ENCODE measurements around the gene TSR1.

TSR1 gene

GRCh38 chr17:2304931-2305330 is 31.3 kb downstream of the TSR1 start:
- Histone ChIP-seq H3K36me3 (ENCODE audit: control insufficient read depth in 2 of 2, insufficient read depth in 2 of 2, low read length in 2 of 2) (peaks cover 2 to 3% of the 10 kb centered on the region in 2 donors), H3K9ac (ENCODE audit: low read length in 2 of 2) (no peak overlapping the region), H3K4me1 (ENCODE audit: control insufficient read depth, insufficient read depth, low read length) (peaks cover 13% of the 10 kb centered on the region), H3K9me3 (ENCODE audit: control insufficient read depth in 2 of 2, low read length in 2 of 2) (no peaks in the 10 kb centered on the region), H3K27ac (ENCODE audit: low read length) (no peak overlapping the region), H3K4me3 (ENCODE audit: low read length in 2 of 2) (peak overlapping the region in 1 of 2 donors; percentile 22), H3K27me3 (ENCODE audit: control insufficient read depth in 1 of 2, insufficient read depth in 2 of 2, low read length in 2 of 2) (no peaks in the 10 kb centered on the region)

GRCh38 chr17:2303204-2304188 is 32.8 kb downstream of the TSR1 start, which contains the start of the genes SMG6 and SRR:
SMG6 (minus strand) TSS chr17:2303785; CDS start chr17:2303720, 65 bp downstream.
SRR (plus strand) TSS chr17:2303950; CDS start chr17:2315561, 11,611 bp downstream.
- H3K27ac ChIP-seq (ENCODE audit: low read length): peak within 1 kb of the TSS; percentile 67
- no peaks in the 10 kb centered on the region for H3K9me3 ChIP-seq (ENCODE audit: control insufficient read depth in 2 of 2, low read length in 2 of 2)
- H3K27me3 ChIP-seq (ENCODE audit: control insufficient read depth in 1 of 2, insufficient read depth in 2 of 2, low read length in 2 of 2): no peaks in the 10 kb centered on the region
- peaks cover 16% of the 10 kb centered on the region for H3K4me1 ChIP-seq (ENCODE audit: control insufficient read depth, insufficient read depth, low read length)
- H3K36me3 ChIP-seq (ENCODE audit: control insufficient read depth in 2 of 2, insufficient read depth in 2 of 2, low read length in 2 of 2): peaks cover 11 to 15% of the 10 kb centered on the region in 2 donors
- peak within 1 kb of the TSS; percentile 83 to 88 for H3K4me3 ChIP-seq (ENCODE audit: low read length in 2 of 2)
- peak within 1 kb of the TSS; percentile 87 to 91 for H3K9ac ChIP-seq (ENCODE audit: low read length in 2 of 2)

- peak overlapping the region; percentile 87 to 91 for H3K9ac ChIP-seq (ENCODE audit: low read length in 2 of 2)
- H3K27me3 ChIP-seq (ENCODE audit: control insufficient read depth in 1 of 2, insufficient read depth in 2 of 2, low read length in 2 of 2): no peaks in the 10 kb centered on the region
- peaks cover 11 to 15% of the 10 kb centered on the region in 2 donors for H3K36me3 ChIP-seq (ENCODE audit: control insufficient read depth in 2 of 2, insufficient read depth in 2 of 2, low read length in 2 of 2)
- H3K4me3 ChIP-seq (ENCODE audit: low read length in 2 of 2): peak overlapping the region; percentile 83 to 88
- peak overlapping the region; percentile 67 for H3K27ac ChIP-seq (ENCODE audit: low read length)
- H3K9me3 ChIP-seq (ENCODE audit: control insufficient read depth in 2 of 2, low read length in 2 of 2): no peaks in the 10 kb centered on the region
- H3K4me1 ChIP-seq (ENCODE audit: control insufficient read depth, insufficient read depth, low read length): peaks cover 16% of the 10 kb centered on the region
Observed at GRCh38 chr17:2302778-2303203, 33.5 kb downstream of the TSR1 start.

- Histone ChIP-seq H3K36me3 (ENCODE audit: control insufficient read depth in 2 of 2, insufficient read depth in 2 of 2, low read length in 2 of 2) (peaks cover 29 to 32% of the 10 kb centered on the region in 2 donors), H3K9ac (ENCODE audit: low read length in 2 of 2) (no peak overlapping the region), H3K4me1 (ENCODE audit: control insufficient read depth, insufficient read depth, low read length) (peaks cover 16% of the 10 kb centered on the region), H3K9me3 (ENCODE audit: control insufficient read depth in 2 of 2, low read length in 2 of 2) (no peaks in the 10 kb centered on the region), H3K4me3 (ENCODE audit: low read length in 2 of 2) (no peak overlapping the region), H3K27me3 (ENCODE audit: control insufficient read depth in 1 of 2, insufficient read depth in 2 of 2, low read length in 2 of 2) (no peaks in the 10 kb centered on the region), H3K27ac (ENCODE audit: low read length) (no peak overlapping the region)
Observed at GRCh38 chr17:2299756-2300155, 36.5 kb downstream of the TSR1 start.

- H3K4me1 ChIP-seq (ENCODE audit: control insufficient read depth, insufficient read depth, low read length): peaks cover 16% of the 10 kb centered on the region
- H3K36me3 ChIP-seq (ENCODE audit: control insufficient read depth in 2 of 2, insufficient read depth in 2 of 2, low read length in 2 of 2): peaks cover 32 to 35% of the 10 kb centered on the region in 2 donors
- no peak overlapping the region for H3K27ac ChIP-seq (ENCODE audit: low read length)
- no peak overlapping the region for H3K9ac ChIP-seq (ENCODE audit: low read length in 2 of 2)
- no peaks in the 10 kb centered on the region for H3K9me3 ChIP-seq (ENCODE audit: control insufficient read depth in 2 of 2, low read length in 2 of 2)
- no peaks in the 10 kb centered on the region for H3K27me3 ChIP-seq (ENCODE audit: control insufficient read depth in 1 of 2, insufficient read depth in 2 of 2, low read length in 2 of 2)
- H3K4me3 ChIP-seq (ENCODE audit: low read length in 2 of 2): no peak overlapping the region
Observed at GRCh38 chr17:2299136-2299535, 37.1 kb downstream of the TSR1 start.

GRCh38 chr17:2297023-2297422 is 39.2 kb downstream of the TSR1 start:
- H3K36me3 ChIP-seq (ENCODE audit: control insufficient read depth in 2 of 2, insufficient read depth in 2 of 2, low read length in 2 of 2): peaks cover 46 to 51% of the 10 kb centered on the region in 2 donors

GRCh38 chr17:2295575-2295974 is 40.7 kb downstream of the TSR1 start:
- peaks cover 3% of the 10 kb centered on the region for H3K4me1 ChIP-seq (ENCODE audit: control insufficient read depth, insufficient read depth, low read length)
- H3K27me3 ChIP-seq (ENCODE audit: control insufficient read depth in 1 of 2, insufficient read depth in 2 of 2, low read length in 2 of 2): no peaks in the 10 kb centered on the region
- no peak overlapping the region for H3K9ac ChIP-seq (ENCODE audit: low read length in 2 of 2)
- no peak overlapping the region for H3K4me3 ChIP-seq (ENCODE audit: low read length in 2 of 2)
- H3K27ac ChIP-seq (ENCODE audit: low read length): no peak overlapping the region
- H3K9me3 ChIP-seq (ENCODE audit: control insufficient read depth in 2 of 2, low read length in 2 of 2): no peaks in the 10 kb centered on the region
- H3K36me3 ChIP-seq (ENCODE audit: control insufficient read depth in 2 of 2, insufficient read depth in 2 of 2, low read length in 2 of 2): peaks cover 52 to 54% of the 10 kb centered on the region in 2 donors

More at GRCh38 chr17:2297023-2297422, 39.2 kb downstream of the TSR1 start:
- Histone ChIP-seq H3K9me3 (ENCODE audit: control insufficient read depth in 2 of 2, low read length in 2 of 2) (no peaks in the 10 kb centered on the region), H3K4me1 (ENCODE audit: control insufficient read depth, insufficient read depth, low read length) (peaks cover 7% of the 10 kb centered on the region), H3K4me3 (ENCODE audit: low read length in 2 of 2) (no peak overlapping the region), H3K27ac (ENCODE audit: low read length) (no peak overlapping the region), H3K9ac (ENCODE audit: low read length in 2 of 2) (no peak overlapping the region), H3K27me3 (ENCODE audit: control insufficient read depth in 1 of 2, insufficient read depth in 2 of 2, low read length in 2 of 2) (no peaks in the 10 kb centered on the region)

- Histone ChIP-seq H3K36me3 (ENCODE audit: control insufficient read depth in 2 of 2, insufficient read depth in 2 of 2, low read length in 2 of 2) (peaks cover 42 to 45% of the 10 kb centered on the region in 2 donors), H3K9me3 (ENCODE audit: control insufficient read depth in 2 of 2, low read length in 2 of 2) (no peaks in the 10 kb centered on the region), H3K4me1 (ENCODE audit: control insufficient read depth, insufficient read depth, low read length) (no peaks in the 10 kb centered on the region), H3K27me3 (ENCODE audit: control insufficient read depth in 1 of 2, insufficient read depth in 2 of 2, low read length in 2 of 2) (no peaks in the 10 kb centered on the region), H3K27ac (ENCODE audit: low read length) (no peak overlapping the region), H3K9ac (ENCODE audit: low read length in 2 of 2) (no peak overlapping the region), H3K4me3 (ENCODE audit: low read length in 2 of 2) (no peak overlapping the region)
Observed at GRCh38 chr17:2292100-2292499, 44.2 kb downstream of the TSR1 start.

- H3K4me1 ChIP-seq (ENCODE audit: control insufficient read depth, insufficient read depth, low read length): no peaks in the 10 kb centered on the region
- H3K27ac ChIP-seq (ENCODE audit: low read length): no peak overlapping the region
- no peak overlapping the region for H3K9ac ChIP-seq (ENCODE audit: low read length in 2 of 2)
- no peak overlapping the region for H3K4me3 ChIP-seq (ENCODE audit: low read length in 2 of 2)
- no peaks in the 10 kb centered on the region for H3K27me3 ChIP-seq (ENCODE audit: control insufficient read depth in 1 of 2, insufficient read depth in 2 of 2, low read length in 2 of 2)
- H3K36me3 ChIP-seq (ENCODE audit: control insufficient read depth in 2 of 2, insufficient read depth in 2 of 2, low read length in 2 of 2): peaks cover 31 to 35% of the 10 kb centered on the region in 2 donors
- H3K9me3 ChIP-seq (ENCODE audit: control insufficient read depth in 2 of 2, low read length in 2 of 2): no peaks in the 10 kb centered on the region
Observed at GRCh38 chr17:2289878-2290478, 46.3 kb downstream of the TSR1 start.

- Histone ChIP-seq H3K9ac (ENCODE audit: low read length in 2 of 2) (no peak overlapping the region), H3K9me3 (ENCODE audit: control insufficient read depth in 2 of 2, low read length in 2 of 2) (no peaks in the 10 kb centered on the region), H3K27me3 (ENCODE audit: control insufficient read depth in 1 of 2, insufficient read depth in 2 of 2, low read length in 2 of 2) (no peaks in the 10 kb centered on the region), H3K4me1 (ENCODE audit: control insufficient read depth, insufficient read depth, low read length) (peaks cover 2% of the 10 kb centered on the region), H3K36me3 (ENCODE audit: control insufficient read depth in 2 of 2, insufficient read depth in 2 of 2, low read length in 2 of 2) (peaks cover 31 to 44% of the 10 kb centered on the region in 2 donors), H3K27ac (ENCODE audit: low read length) (no peak overlapping the region), H3K4me3 (ENCODE audit: low read length in 2 of 2) (no peak overlapping the region)
Observed at GRCh38 chr17:2283302-2283701, 53.0 kb downstream of the TSR1 start.
